Peyer's patch (tissue), 4 donors: ENCODE data around the gene RAB7A. TPM values are rescaled to one million over a fixed set of nuclear protein-coding genes. Genes with fewer than 3 reads are reported as not detected.

Source experiments
- DNase-seq, 3 donors: peaks; one replicate each; pipeline ENCODE4 v3.0.0-alpha.2; 2017 to 2019
- H3K27ac ChIP-seq, 4 donors: fragments of 200-600 bp; sonication (generic); one replicate each; pipeline ENCODE4 v1.5.1; 2016 to 2019
- H3K27me3 ChIP-seq, 2 donors: fragments of 200-600 bp; sonication (generic); one replicate each; pipeline ENCODE4 v1.5.1; 2019
- H3K36me3 ChIP-seq, 3 donors: fragments of 200-600 bp; sonication (generic); one replicate each; pipeline ENCODE4 v1.5.1; 2016 to 2019
- H3K4me1 ChIP-seq, 4 donors: fragments of 200-600 bp; sonication (generic); one replicate each; pipeline ENCODE4 v1.5.1; 2016 to 2019
- H3K4me3 ChIP-seq, 4 donors: fragments of 200-600 bp; sonication (generic); 1 replicate in 3 of 4; 2 replicates in 1 of 4; pipeline ENCODE4 v1.5.1; 2016 to 2019; ENCODE audit warnings: mild to moderate bottlenecking in 1 of 4
- H3K9me3 ChIP-seq, 4 donors: fragments of 200-600 bp; sonication (generic); one replicate each; pipeline ENCODE4 v1.5.1; 2016 to 2019; ENCODE audit warnings: mild to moderate bottlenecking in 1 of 4
- POLR2A ChIP-seq, 2 donors: fragments of 450-650 bp; IDR thresholded peaks; one replicate each; pipeline ENCODE4 v1.5.1; 2017; ENCODE audit warnings: antibody characterized with exemption in 2 of 2, mild to moderate bottlenecking in 2 of 2, moderate library complexity in 2 of 2
- total RNA-seq, 4 donors: library from RNA; depleted of rRNA; stranded (reverse); fragments of >200 nt; gene quantifications; one replicate each; pipeline ENCODE4 v1.1.0, GENCODE V29; 2016
- TF ChIP-seq, protein P1 (sequence below), 6 experiments: fragments of 450-650 bp in 4 of 6; fragments of 200-600 bp in 2 of 6; sonication (generic) in 1 of 6; IDR thresholded peaks; one replicate each; pipeline ENCODE4 v1.5.1; 2017 to 2019; ENCODE audit warnings: antibody characterized with exemption in 6 of 6, mild to moderate bottlenecking in 3 of 6, moderate library complexity in 1 of 6

Gene RAB7A
- total RNA-seq, 4 donors from 2014 or later, result 96.6 to 116 (median 99.4) TPM

DNA sequence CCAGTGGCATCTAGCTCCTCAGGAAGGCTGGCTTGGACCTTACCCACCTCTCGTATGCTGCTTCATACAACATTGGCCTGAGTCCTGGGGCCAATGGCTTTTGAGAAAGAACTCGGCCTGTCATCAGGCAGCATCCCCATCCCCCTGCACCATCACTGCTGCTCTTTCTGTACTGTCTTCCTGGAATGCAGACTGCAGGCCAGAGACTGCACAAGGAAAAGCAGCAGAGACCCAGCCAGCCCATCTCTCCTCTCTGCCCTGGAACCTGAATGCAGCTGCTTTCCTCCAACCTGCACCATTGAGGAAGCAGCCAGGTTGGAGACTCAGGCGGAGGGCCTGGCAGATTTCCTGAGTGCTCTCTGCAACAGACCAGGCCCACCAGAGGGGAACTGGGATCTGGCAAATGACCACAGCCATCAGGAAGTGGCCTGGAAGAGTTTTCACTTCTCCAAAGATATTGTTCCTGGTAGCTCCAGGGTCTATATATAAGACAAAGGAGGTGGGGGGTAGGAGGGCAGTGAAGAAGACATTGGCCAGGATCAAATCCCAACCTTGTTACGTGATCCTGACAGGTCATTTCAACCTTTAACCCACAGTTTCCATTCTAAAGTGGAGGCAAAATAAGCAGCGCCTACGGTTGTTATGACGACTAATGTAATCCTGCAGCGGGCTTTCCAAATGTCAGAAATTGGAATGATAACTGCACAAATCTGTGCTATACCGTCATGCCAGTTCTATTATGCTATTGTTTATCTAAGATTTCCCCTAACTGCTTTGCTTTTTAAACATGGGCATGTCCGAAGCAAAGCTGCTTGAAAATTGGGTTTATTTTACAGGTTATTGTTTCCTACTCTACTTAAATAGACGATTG, 24.4 kb upstream of the RAB7A start:
- Histone ChIP-seq H3K4me3 (no peak overlapping the region), H3K36me3 (no peaks in the 10 kb centered on the region), H3K4me1 (no peaks in the 10 kb centered on the region), H3K27me3 (no peaks in the 10 kb centered on the region), H3K9me3 (no peaks in the 10 kb centered on the region), H3K27ac (no peak overlapping the region)
- TF ChIP-seq, protein P1, sequence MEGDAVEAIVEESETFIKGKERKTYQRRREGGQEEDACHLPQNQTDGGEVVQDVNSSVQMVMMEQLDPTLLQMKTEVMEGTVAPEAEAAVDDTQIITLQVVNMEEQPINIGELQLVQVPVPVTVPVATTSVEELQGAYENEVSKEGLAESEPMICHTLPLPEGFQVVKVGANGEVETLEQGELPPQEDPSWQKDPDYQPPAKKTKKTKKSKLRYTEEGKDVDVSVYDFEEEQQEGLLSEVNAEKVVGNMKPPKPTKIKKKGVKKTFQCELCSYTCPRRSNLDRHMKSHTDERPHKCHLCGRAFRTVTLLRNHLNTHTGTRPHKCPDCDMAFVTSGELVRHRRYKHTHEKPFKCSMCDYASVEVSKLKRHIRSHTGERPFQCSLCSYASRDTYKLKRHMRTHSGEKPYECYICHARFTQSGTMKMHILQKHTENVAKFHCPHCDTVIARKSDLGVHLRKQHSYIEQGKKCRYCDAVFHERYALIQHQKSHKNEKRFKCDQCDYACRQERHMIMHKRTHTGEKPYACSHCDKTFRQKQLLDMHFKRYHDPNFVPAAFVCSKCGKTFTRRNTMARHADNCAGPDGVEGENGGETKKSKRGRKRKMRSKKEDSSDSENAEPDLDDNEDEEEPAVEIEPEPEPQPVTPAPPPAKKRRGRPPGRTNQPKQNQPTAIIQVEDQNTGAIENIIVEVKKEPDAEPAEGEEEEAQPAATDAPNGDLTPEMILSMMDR (IDR thresholded peaks at IDR 0.05), result no peak
- no peak for TF ChIP-seq POLR2A (IDR thresholded peaks at IDR 0.05)
- no peak for DNase-seq

DNA sequence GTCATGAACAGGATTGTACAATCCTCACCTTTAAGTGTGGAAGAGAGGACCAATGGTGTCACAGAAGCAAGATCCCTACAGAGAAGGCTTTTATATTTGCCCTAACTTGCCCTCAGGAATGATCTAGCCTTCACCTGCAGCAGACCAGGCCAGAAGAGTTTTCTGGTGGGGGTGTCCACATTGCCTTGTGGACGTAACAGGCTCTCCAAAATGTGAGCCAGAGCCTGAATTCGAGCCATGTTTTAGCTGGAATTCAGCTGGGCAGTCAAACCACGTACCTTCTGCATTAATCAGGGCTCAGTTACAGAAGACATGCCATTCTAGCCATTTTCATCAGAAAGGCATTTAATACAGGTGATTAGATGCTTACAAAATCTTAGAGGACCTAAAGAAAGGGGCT, 23.6 kb upstream of the RAB7A start:
- Histone ChIP-seq H3K4me1 (no peaks in the 10 kb centered on the region), H3K27ac (no peak overlapping the region), H3K4me3 (no peak overlapping the region), H3K36me3 (no peaks in the 10 kb centered on the region), H3K27me3 (no peaks in the 10 kb centered on the region), H3K9me3 (no peaks in the 10 kb centered on the region)
- DNase-seq, result no peak
- TF ChIP-seq, protein P1 (IDR thresholded peaks at IDR 0.05), result no peak
- TF ChIP-seq POLR2A (IDR thresholded peaks at IDR 0.05), result no peak

DNA sequence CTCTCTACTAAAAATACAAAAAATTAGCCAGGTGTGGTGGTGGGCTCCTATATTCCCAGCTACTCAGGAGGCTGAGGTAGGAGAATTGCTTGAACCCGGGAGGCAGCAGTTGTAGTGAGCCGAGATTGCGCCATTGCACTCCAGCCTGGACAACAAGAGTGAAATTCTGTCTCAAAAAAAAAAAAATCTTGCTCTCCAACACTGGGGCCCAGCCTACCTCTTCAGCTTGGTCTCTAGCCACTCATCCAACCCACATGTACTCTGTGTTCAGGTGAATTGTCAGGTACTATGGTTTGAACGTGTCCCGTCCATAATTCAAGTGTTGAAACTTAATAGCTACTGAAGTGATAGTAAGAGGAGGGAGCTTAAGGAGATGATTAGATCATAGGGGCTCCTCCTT, 22.4 kb upstream of the RAB7A start:
- TF ChIP-seq, protein P1 (IDR thresholded peaks at IDR 0.05), result no peak
- Histone ChIP-seq H3K36me3 (no peaks in the 10 kb centered on the region), H3K9me3 (no peaks in the 10 kb centered on the region), H3K4me3 (no peak overlapping the region), H3K27ac (no peak overlapping the region), H3K4me1 (no peaks in the 10 kb centered on the region), H3K27me3 (no peaks in the 10 kb centered on the region)
- no peak for DNase-seq

DNA sequence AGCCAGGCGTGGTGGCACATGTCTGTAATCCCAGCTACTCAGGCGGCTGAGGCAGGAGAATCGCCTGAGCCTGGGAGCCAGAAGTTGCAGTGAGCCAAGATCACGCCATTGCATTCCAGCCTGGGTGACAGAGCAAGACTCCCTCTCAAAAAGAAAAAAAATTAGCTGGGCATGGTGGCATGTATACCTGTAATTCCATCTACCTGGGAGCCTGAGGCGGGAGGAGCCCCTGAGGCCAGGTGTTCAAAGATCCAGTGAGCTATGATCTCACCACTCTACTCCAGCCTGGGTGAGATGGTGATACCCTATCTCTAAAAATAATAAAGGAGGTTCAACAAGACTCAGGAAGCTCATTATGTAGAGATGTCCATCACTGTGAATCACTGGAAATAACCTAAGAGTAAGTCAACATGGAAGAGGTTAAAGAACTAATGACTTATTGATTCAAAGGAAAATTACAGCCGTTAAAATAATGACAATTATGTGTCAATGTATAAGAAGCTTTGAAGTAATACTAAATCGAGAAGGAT, 19.8 kb upstream of the RAB7A start:
- no peak for TF ChIP-seq POLR2A (IDR thresholded peaks at IDR 0.05)
- no peaks in the 10 kb centered on the region for H3K27me3 ChIP-seq
- no peak for DNase-seq
- H3K9me3 ChIP-seq, result no peaks in the 10 kb centered on the region
- H3K4me3 ChIP-seq, result no peak overlapping the region
- H3K4me1 ChIP-seq, result no peaks in the 10 kb centered on the region
- H3K36me3 ChIP-seq, result no peaks in the 10 kb centered on the region
- no peak overlapping the region for H3K27ac ChIP-seq

DNA sequence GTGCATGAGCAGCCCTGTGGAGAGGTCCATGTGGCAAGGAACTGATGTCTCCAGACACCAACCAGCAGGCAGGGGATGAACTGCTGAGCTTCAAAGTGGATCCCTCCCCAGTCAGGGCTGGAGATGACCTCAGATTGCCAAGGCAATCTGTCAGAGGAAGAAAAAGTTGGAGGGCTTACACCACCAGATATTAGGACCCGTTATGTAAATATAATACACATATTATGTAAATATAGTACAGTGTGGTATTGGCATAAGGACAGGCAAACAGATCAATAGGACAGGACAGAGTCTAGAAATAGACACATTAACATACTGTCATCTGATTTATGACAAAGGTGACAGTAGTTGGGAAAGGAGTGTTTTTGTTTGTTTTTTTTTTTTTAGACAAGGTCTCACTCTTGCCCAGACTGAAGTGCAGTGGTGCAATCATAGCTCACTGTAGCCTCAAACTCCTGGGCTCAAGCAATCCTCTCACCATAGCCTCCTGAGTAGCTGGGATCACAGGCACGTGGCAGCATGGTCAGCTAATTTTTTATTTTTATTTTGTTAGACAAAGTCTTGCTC, 18.0 kb upstream of the RAB7A start:
- no peak overlapping the region for H3K4me3 ChIP-seq
- no peaks in the 10 kb centered on the region for H3K36me3 ChIP-seq
- no peak for DNase-seq
- no peaks in the 10 kb centered on the region for H3K4me1 ChIP-seq
- no peaks in the 10 kb centered on the region for H3K9me3 ChIP-seq
- no peak overlapping the region for H3K27ac ChIP-seq
- TF ChIP-seq, protein P1 (IDR thresholded peaks at IDR 0.05), result no peak
- no peak for TF ChIP-seq POLR2A (IDR thresholded peaks at IDR 0.05)
- no peaks in the 10 kb centered on the region for H3K27me3 ChIP-seq

DNA sequence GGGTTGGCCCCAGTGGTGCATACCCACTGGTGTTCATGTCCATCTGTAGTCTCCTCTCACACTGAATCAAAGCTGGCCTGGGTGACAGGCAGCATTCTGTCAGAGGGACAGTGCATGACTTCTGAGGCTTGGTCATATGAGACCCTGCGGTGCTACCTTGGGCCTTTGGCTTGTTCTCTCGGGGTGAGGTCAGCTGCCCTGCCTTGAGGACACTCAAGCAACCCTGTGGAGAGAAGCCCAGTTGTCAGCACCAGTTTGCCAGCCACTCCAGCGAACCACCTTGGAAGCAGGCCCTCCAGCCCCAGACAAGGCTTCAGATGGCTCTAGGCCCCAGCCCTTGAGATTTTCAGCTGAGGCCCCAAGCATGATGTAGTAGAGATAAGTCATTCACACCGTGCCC, 16.9 kb upstream of the RAB7A start:
- Histone ChIP-seq H3K9me3 (no peaks in the 10 kb centered on the region), H3K4me1 (no peaks in the 10 kb centered on the region), H3K36me3 (no peaks in the 10 kb centered on the region), H3K27ac (no peak overlapping the region), H3K4me3 (no peak overlapping the region), H3K27me3 (no peaks in the 10 kb centered on the region)
- TF ChIP-seq POLR2A (IDR thresholded peaks at IDR 0.05), result no peak
- TF ChIP-seq, protein P1 (IDR thresholded peaks at IDR 0.05), result no peak
- DNase-seq, result no peak
